Measurements from ENCODE around the gene AK1. TPM values are rescaled to one million over a fixed set of nuclear protein-coding genes. Genes with fewer than 3 reads are reported as not detected.

The AK1 gene
- total RNA-seq, 1 donor, result 121 TPM

DNA sequence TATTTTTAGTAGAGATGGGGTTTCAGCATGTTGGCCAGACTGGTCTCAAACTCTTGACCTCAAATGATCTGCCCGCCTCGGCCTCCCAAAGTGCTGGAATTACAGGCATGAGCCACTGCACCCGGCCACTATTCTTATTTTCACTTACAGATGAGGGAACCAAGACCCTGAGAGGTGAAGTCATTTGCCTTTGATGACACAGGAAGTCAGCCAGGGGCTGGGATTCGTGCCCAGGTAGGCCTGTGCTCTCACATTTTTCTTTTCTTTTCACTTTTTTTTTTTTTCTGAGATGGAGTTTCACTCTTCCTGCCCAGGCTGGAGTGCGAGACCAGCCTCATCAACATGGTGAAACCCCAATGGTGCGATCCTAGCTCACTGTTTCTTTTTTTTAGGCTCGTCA, 45.2 kb downstream of the AK1 start:
- DNase-seq (ENCODE audit: low read depth), result no peak
- TF ChIP-seq CTCF (IDR thresholded peaks at IDR 0.05; ENCODE audit: insufficient read depth, low read length), result no peak
- no peak overlapping the region for H3K4me3 ChIP-seq (ENCODE audit: low read depth, low read length)

DNA sequence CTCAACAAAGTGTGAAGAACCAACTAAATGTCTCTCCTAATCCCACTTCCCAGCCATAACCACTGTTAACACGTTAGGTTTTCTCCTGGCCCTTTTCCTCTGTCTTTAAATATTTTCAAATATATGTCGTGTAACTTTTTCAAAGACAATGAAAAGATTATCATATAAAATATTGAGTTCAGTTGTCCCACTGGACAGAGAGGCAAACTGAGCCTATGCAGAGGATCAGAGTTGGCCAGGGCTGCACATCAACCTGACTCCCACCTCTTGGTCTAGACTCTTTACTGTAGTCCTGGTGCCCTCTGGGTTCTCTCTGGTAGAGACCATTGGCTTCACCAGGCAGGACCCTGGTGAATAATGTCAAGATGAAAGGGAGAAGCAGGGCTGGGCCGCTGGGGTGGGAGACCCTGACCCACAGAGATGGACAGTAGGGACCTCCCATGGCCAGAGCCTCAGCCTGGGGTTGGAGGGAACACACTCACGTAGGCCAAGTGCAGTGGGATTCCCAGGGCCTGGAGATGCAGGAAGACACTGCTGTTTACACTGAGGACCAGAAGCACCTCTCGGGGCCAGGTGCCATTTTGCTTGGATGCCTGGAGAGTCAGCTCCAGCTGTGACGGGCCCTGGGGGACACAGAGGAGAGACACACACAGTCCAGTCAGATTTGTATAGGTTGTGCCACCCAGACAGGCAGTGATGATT, 48.1 kb downstream of the AK1 start:
- TF ChIP-seq CTCF (IDR thresholded peaks at IDR 0.05; ENCODE audit: insufficient read depth, low read length), result no peak
- DNase-seq (ENCODE audit: low read depth), result no peak
- no peak overlapping the region for H3K4me3 ChIP-seq (ENCODE audit: low read depth, low read length)

- peak; percentile 69 for DNase-seq (ENCODE audit: low read depth)
- no peak for TF ChIP-seq CTCF (IDR thresholded peaks at IDR 0.05; ENCODE audit: insufficient read depth, low read length)
- peak overlapping the region; percentile 13 for H3K4me3 ChIP-seq (ENCODE audit: low read depth, low read length)
Measured at GRCh38 chr9:127828262-127829031, 49.0 kb downstream of the AK1 start.

GRCh38 chr9:127826253-127826913, 51.1 kb downstream of the AK1 start:
- no peak for DNase-seq (ENCODE audit: low read depth)
- TF ChIP-seq CTCF (IDR thresholded peaks at IDR 0.05; ENCODE audit: insufficient read depth, low read length), result no peak
- H3K4me3 ChIP-seq (ENCODE audit: low read depth, low read length), result no peak overlapping the region

DNA sequence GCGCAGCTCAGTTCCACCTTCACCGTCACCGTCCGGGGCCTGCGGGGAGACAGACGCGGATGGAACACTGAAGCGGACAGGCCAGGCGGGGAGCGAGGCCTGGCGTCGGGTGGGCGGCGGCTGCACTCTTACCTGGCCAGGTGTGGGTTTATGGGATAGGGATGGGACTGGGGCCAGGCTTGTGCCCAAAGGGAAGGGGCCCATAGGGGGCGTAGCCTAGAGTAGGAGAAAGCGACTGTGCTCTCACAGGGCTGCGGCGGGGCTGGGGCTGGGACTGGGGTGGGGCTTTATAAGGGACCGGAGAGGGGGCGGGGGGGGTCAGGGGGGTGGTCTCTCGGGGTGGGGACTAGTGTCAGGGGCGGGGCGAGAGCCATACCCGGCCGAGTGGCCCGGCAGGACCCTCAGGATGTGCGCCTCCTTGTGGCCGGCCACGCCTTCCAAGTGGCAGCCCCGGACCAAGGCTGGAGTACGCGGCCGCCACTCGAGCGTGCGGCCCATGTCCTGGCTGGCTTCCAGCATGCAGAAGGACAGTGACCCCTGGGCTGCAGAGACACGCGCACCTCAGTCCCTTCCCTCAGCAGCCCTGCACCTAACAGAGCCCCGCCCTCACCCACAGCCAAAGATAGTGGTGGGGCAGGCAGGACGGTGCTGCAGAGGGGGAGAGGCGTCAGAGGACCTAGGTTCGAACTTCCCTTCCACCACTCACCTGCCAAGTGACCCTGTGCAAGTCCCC, 52.0 kb downstream of the AK1 start:
- no peak overlapping the region for H3K4me3 ChIP-seq (ENCODE audit: low read depth, low read length)
- peak; percentile 19 for TF ChIP-seq CTCF (IDR thresholded peaks at IDR 0.05; ENCODE audit: insufficient read depth, low read length)
- no peak for DNase-seq (ENCODE audit: low read depth)

DNA sequence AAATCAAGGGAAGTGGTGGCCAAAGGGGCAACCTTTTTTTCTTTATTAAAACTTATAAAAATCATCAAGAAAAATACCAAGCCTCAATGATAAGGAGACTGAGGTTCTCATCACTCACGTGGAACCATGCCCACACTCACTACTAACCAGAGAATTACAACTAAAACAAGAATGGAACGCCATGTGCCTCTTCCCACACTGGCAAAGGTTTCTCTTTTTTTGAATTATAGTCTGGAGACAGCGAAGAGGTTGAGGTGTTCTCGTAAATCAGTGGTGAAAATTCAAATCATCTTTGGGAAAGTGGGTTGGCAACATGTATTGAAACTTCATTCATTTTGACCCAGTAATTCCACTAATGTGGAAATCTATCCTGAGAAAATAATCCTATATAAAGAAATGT, 55.4 kb downstream of the AK1 start:
- DNase-seq (ENCODE audit: low read depth), result no peak
- TF ChIP-seq CTCF (IDR thresholded peaks at IDR 0.05; ENCODE audit: insufficient read depth, low read length), result no peak
- no peak overlapping the region for H3K4me3 ChIP-seq (ENCODE audit: low read depth, low read length)
